GM12801 (cell line): ENCODE data around the gene SALL1.

Source experiments
- TF ChIP-seq, protein P1 (sequence below): IDR thresholded peaks from one replicate; pipeline ENCODE4 v1.5.1; 2011; ENCODE audit warnings: control low read depth; ENCODE audit not compliant: insufficient read length; ENCODE audit errors: extremely low read depth

SALL1 gene

DNA sequence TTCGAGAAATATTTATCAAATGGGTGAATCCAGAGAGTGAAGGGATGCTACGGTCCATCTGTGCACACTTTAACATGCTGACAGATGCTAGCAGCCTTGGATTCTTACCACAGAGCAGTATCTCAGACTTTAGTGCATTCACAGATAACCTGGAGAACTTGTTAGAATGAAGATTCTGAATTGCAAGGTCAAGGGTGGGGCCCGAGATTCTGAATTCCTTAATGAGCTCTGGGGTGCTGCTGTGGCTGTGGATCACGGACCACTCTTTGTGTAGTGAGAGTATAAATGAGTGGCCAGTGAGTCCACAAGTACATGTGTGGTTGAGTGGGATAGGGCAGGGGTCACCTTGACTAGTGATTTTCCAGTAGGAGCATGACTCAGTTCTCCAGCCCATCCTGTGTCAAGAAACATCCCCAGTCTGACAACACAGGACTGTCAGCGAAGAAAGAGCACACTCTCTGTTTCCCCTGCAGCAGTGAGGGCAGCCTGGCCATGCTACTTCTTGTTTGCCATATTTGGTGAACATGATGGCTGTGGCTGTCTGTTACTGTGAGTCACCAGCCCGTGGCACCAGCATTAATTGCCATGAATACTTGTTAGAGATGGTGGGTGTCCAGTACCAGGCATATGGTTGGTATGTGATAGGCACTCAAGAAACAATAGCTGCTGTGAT, 13.0 kb upstream of the SALL1 start:
- TF ChIP-seq, protein P1, sequence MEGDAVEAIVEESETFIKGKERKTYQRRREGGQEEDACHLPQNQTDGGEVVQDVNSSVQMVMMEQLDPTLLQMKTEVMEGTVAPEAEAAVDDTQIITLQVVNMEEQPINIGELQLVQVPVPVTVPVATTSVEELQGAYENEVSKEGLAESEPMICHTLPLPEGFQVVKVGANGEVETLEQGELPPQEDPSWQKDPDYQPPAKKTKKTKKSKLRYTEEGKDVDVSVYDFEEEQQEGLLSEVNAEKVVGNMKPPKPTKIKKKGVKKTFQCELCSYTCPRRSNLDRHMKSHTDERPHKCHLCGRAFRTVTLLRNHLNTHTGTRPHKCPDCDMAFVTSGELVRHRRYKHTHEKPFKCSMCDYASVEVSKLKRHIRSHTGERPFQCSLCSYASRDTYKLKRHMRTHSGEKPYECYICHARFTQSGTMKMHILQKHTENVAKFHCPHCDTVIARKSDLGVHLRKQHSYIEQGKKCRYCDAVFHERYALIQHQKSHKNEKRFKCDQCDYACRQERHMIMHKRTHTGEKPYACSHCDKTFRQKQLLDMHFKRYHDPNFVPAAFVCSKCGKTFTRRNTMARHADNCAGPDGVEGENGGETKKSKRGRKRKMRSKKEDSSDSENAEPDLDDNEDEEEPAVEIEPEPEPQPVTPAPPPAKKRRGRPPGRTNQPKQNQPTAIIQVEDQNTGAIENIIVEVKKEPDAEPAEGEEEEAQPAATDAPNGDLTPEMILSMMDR = no peak

DNA sequence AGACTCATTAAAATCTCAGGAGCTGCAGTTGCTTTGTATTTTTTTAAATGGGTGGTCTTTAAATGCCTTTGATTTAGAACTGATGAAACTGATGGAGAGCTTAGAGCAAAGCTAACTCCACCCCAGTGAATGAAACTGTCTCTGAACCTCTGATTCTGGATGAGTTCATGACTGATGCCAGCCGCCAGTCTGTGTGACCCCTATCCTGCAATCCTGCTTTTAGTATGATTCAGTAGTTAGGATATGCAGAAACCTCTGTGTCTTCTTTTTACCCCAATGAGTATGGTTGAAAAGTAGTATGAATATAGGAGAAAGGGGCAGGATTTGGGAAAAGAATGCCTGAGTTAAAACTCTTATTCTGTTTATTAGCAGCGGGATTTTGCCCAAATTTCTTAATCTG, 12.3 kb upstream of the SALL1 start:
- TF ChIP-seq, protein P1 = no peak

DNA sequence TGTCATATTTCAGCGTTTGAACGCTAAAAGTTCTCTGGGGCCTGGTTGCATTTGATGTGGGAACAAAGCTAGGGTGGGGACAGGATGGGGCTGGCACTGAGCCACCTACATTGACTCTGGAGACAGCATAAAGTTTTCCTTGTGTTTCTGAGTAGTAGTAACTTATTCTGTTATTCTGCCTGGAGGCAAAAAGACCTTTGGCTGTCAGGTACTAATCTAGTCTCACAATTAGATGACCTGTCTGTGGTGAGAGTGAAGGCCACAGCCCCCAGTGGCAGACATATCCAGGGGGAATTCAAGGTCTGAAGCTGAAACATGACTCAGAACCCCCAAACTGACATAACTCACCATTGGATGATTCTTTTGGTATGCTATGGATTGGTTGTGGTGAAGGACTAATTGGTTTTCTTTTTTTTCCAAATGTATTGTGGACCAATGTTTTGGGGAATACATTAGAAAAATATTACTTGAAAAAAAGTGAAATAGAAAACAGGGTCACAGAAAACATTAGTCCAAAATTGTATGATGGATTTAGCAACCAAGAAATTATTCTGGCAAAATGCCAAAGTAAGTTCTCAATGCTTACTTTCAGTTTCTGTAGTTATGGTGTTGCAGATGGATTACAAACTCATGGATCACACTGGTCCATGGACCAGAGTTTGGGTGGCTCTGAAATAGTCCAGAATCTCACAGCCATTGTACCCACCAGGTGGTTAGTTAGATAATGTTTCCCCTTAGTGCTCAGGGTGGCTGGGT, 10.5 kb upstream of the SALL1 start:
- TF ChIP-seq, protein P1 = no peak

DNA sequence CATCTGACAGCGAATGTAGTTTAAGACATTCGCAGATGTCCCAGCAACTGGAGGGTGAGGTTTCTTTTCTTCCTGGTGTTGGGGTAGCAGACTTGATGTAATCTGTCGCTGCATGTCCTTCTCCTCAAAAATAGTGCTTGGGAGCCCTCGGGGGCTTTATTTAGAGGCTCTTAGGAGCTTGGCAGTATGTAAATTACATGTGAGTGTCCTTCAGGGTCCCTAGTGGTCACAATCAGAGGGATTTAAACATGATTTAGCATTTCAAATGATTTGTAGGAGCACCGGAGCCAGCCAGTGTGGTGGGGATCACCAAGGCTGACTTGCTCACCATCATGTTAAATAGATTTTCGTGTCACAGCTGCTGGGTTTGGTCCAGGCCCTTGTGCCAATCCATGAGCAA, 8.8 kb upstream of the SALL1 start:
- TF ChIP-seq, protein P1 = no peak

DNA sequence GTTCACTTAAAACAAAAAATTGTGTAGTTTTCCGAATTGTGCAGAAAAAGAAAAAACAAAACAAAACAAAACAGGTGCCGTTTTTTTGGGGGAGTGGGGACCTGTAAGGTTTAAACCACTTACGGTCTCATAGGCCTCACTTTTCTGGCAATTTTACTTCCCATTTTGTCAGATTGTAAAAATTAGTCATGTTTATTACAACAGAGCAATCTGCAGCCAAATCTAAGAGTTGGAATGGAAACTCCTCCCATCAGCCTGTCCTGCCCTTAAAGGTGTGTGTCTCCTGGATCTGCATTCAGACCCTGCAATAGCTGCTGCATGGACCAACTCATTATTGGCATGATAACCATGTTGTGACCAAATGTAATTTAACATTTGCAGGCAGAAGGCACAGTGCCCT, 8.2 kb upstream of the SALL1 start:
- TF ChIP-seq, protein P1 = no peak

DNA sequence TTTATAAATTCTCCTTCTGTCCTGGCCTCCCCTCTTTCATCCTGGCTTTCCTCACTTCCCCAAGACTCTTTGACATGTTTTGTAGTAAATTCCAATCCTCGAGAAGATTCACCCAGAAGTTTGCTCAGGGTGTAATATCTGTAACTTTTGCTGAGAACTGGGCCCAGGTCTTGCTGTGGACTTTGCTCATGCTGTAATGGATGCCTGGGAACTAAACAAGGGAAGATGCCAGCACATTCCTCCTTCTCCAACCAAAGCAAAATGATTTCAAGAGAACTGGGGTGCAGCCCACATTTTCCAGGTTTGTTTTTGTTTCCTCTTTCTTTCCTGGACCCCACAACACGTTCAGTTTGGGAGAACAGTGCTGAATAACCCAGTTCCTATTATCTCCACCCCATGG, 6.6 kb upstream of the SALL1 start:
- TF ChIP-seq, protein P1 = no peak

DNA sequence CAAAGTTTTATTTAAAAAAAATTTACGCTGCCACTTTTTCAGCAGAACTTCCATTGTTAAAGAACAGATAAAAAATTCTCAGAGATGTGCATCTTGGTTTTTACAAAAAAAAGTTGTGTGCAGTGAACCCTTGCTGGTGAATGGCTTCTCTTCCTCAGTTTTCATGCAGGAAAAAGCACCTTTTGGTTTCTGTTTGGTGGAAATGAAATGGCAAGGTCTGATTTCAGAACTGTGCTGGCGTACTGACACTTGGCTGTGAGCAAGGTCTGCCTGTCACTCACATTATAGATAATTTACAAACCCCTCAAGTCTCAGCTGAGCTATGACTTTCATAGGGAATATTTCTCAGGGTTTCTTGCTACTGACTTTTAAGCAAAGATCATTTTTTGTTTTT, 5.7 kb upstream of the SALL1 start:
- TF ChIP-seq, protein P1 = no peak
